DND-41 (cell line): ENCODE measurements around the gene DPYSL3.

Experiments used
- ATAC-seq: fragments of 200-7000 bp; cut with Tn5 transposase; 3 replicates; pipeline ENCODE4 v1.9.1; 2021; ENCODE audit warnings: low read depth; ENCODE audit not compliant: insufficient read depth
- DNase-seq: peaks from one replicate; pipeline ENCODE4 v3.0.0-alpha.2; 2020
- H2AFZ ChIP-seq: 2 replicates; pipeline ENCODE4 v1.6.0; 2012; ENCODE audit warnings: low read depth, low read length
- H3K27ac ChIP-seq: 2 replicates; pipeline ENCODE4 v1.5.1; 2012; ENCODE audit warnings: low read length, inconsistent platforms
- H3K27me3 ChIP-seq: fragments of 200-600 bp; sonication (generic); 2 replicates; pipeline ENCODE4 v1.6.0; 2012; ENCODE audit warnings: low read length, mild to moderate bottlenecking, inconsistent platforms; ENCODE audit not compliant: insufficient read depth, poor library complexity
- H3K36me3 ChIP-seq: 2 replicates; pipeline ENCODE4 v1.5.1; 2012; ENCODE audit warnings: low read length, inconsistent platforms; ENCODE audit not compliant: insufficient read depth
- H3K4me1 ChIP-seq: 2 replicates; pipeline ENCODE4 v1.5.1; 2012; ENCODE audit warnings: mild to moderate bottlenecking, low read length; ENCODE audit not compliant: insufficient read depth
- H3K4me2 ChIP-seq: 2 replicates; pipeline ENCODE4 v1.6.0; 2012; ENCODE audit warnings: mild to moderate bottlenecking, moderate library complexity, low read length, inconsistent platforms; ENCODE audit not compliant: insufficient read depth
- H3K4me3 ChIP-seq, 2 experiments: fragments of 200-600 bp in 1 of 2; shearing (Covaris generic) in 1 of 2; 2 replicates each; pipeline ENCODE4 v1.5.1; 2012 to 2016; ENCODE audit warnings: inconsistent platforms in 2 of 2, low read length in 2 of 2, mild to moderate bottlenecking in 2 of 2, low read depth in 1 of 2, moderate library complexity in 1 of 2
- H3K79me2 ChIP-seq: 2 replicates; pipeline ENCODE4 v1.6.0; 2012; ENCODE audit warnings: low read length, inconsistent platforms; ENCODE audit not compliant: insufficient read depth
- H3K9ac ChIP-seq: 2 replicates; pipeline ENCODE4 v1.6.0; 2012; ENCODE audit warnings: low read depth, mild to moderate bottlenecking, inconsistent platforms, low read length, moderate library complexity
- H3K9me3 ChIP-seq: 2 replicates; pipeline ENCODE4 v1.5.1; 2012; ENCODE audit warnings: low read length, moderate library complexity, mild to moderate bottlenecking, inconsistent platforms; ENCODE audit not compliant: insufficient read depth, severe bottlenecking
- H4K20me1 ChIP-seq: 2 replicates; pipeline ENCODE4 v1.6.0; 2012; ENCODE audit warnings: low read length; ENCODE audit not compliant: insufficient read depth
- CTCF ChIP-seq: IDR thresholded peaks from 2 replicates; pipeline ENCODE4 v1.5.1; 2012; ENCODE audit warnings: borderline replicate concordance, low read length, moderate library complexity, mild to moderate bottlenecking; ENCODE audit not compliant: poor library complexity, severe bottlenecking; ENCODE audit errors: extremely low read depth
- EZH2 ChIP-seq: IDR thresholded peaks from 3 replicates; pipeline ENCODE4 v1.6.1; 2012; ENCODE audit warnings: borderline replicate concordance, low read depth, mild to moderate bottlenecking, moderate library complexity, low read length, inconsistent platforms; ENCODE audit not compliant: severe bottlenecking

DPYSL3 gene

GRCh38 chr5:147415651-147416050 lies 94.2 kb downstream of the DPYSL3 start:
- Histone ChIP-seq H3K9me3 (no peaks in the 10 kb centered on the region), H3K9ac (no peak overlapping the region), H3K4me2 (no peak overlapping the region), H2AFZ (no peak overlapping the region), H3K4me3 (no peak overlapping the region), H4K20me1 (no peaks in the 10 kb centered on the region), H3K27me3 (no peaks in the 10 kb centered on the region), H3K27ac (no peak overlapping the region), H3K36me3 (no peaks in the 10 kb centered on the region), H3K4me1 (no peaks in the 10 kb centered on the region), H3K79me2 (no peaks in the 10 kb centered on the region)
- DNase-seq, result no peak
- TF ChIP-seq CTCF (no peak), EZH2 (no peak)
- no peak for ATAC-seq

GRCh38 chr5:147413266-147413665 lies 96.6 kb downstream of the DPYSL3 start:
- H3K27ac ChIP-seq, result no peak overlapping the region
- ATAC-seq (no peak), DNase-seq (no peak)
- no peak for TF ChIP-seq EZH2
- TF ChIP-seq CTCF, result no peak
- no peak overlapping the region for H3K9ac ChIP-seq
- H3K4me1 ChIP-seq, result no peaks in the 10 kb centered on the region
- no peaks in the 10 kb centered on the region for H3K9me3 ChIP-seq
- no peak overlapping the region for H3K4me2 ChIP-seq
- no peaks in the 10 kb centered on the region for H3K79me2 ChIP-seq
- H2AFZ ChIP-seq, result no peak overlapping the region
- no peaks in the 10 kb centered on the region for H3K27me3 ChIP-seq
- H3K4me3 ChIP-seq, result no peak overlapping the region
- no peaks in the 10 kb centered on the region for H3K36me3 ChIP-seq
- no peaks in the 10 kb centered on the region for H4K20me1 ChIP-seq

GRCh38 chr5:147412561-147412960 lies 97.3 kb downstream of the DPYSL3 start:
- H3K4me2 ChIP-seq, result no peak overlapping the region
- no peaks in the 10 kb centered on the region for H3K27me3 ChIP-seq
- no peak overlapping the region for H2AFZ ChIP-seq
- no peaks in the 10 kb centered on the region for H3K4me1 ChIP-seq
- H3K9ac ChIP-seq, result no peak overlapping the region
- DNase-seq (no peak), ATAC-seq (no peak)
- H3K79me2 ChIP-seq, result no peaks in the 10 kb centered on the region
- H3K9me3 ChIP-seq, result no peaks in the 10 kb centered on the region
- no peaks in the 10 kb centered on the region for H3K36me3 ChIP-seq
- H4K20me1 ChIP-seq, result no peaks in the 10 kb centered on the region
- H3K4me3 ChIP-seq, result no peak overlapping the region
- no peak overlapping the region for H3K27ac ChIP-seq
- no peak for TF ChIP-seq EZH2
- TF ChIP-seq CTCF, result no peak
